Measurements from ENCODE around the gene MCM8. TPM values are rescaled to one million over a fixed set of nuclear protein-coding genes. Genes with fewer than 3 reads are reported as not detected.

The MCM8 gene
- polyA plus RNA-seq, 2 donors = 2.5 to 2.9 TPM

GRCh38 chr20:6045566-6045965 is 95.1 kb downstream of the MCM8 start:
- Histone ChIP-seq H3K36me3 (ENCODE audit: control insufficient read depth in 2 of 2, insufficient read depth in 2 of 2, low read length in 1 of 2) (peaks cover 0 to 20% of the 10 kb centered on the region in 2 donors), H3K27ac (ENCODE audit: low read depth in 2 of 2, low read length in 1 of 2) (no peak overlapping the region), H3K4me3 (ENCODE audit: low read depth in 1 of 2, low read length in 2 of 2) (no peak overlapping the region), H3K27me3 (ENCODE audit: control insufficient read depth in 1 of 2, insufficient read depth in 2 of 2, low read length in 2 of 2) (peaks cover 0 to 3% of the 10 kb centered on the region in 2 donors), H3K4me1 (ENCODE audit: control insufficient read depth in 2 of 2, insufficient read depth in 2 of 2, low read length in 1 of 2) (no peaks in the 10 kb centered on the region), H3K9me3 (ENCODE audit: control insufficient read depth in 2 of 2, insufficient read depth in 1 of 2, low read depth in 1 of 2, low read length in 1 of 2) (no peaks in the 10 kb centered on the region)

- Histone ChIP-seq H3K36me3 (ENCODE audit: control insufficient read depth in 2 of 2, insufficient read depth in 2 of 2, low read length in 1 of 2) (peaks cover 0 to 12% of the 10 kb centered on the region in 2 donors), H3K9me3 (ENCODE audit: control insufficient read depth in 2 of 2, insufficient read depth in 1 of 2, low read depth in 1 of 2, low read length in 1 of 2) (no peaks in the 10 kb centered on the region), H3K27me3 (ENCODE audit: control insufficient read depth in 1 of 2, insufficient read depth in 2 of 2, low read length in 2 of 2) (peaks cover 0 to 10% of the 10 kb centered on the region in 2 donors), H3K4me3 (ENCODE audit: low read depth in 1 of 2, low read length in 2 of 2) (no peak overlapping the region), H3K27ac (ENCODE audit: low read depth in 2 of 2, low read length in 1 of 2) (no peak overlapping the region), H3K4me1 (ENCODE audit: control insufficient read depth in 2 of 2, insufficient read depth in 2 of 2, low read length in 1 of 2) (no peaks in the 10 kb centered on the region)
- WGBS, 2 donors = 54 to 58% methylated on average over 1 of the region's 1 CpG
Observed at GRCh38 chr20:6046432-6046831, 96.0 kb downstream of the MCM8 start.

GRCh38 chr20:6048391-6048790 is 97.9 kb downstream of the MCM8 start:
- Histone ChIP-seq H3K9me3 (ENCODE audit: control insufficient read depth in 2 of 2, insufficient read depth in 1 of 2, low read depth in 1 of 2, low read length in 1 of 2) (no peaks in the 10 kb centered on the region), H3K27me3 (ENCODE audit: control insufficient read depth in 1 of 2, insufficient read depth in 2 of 2, low read length in 2 of 2) (peaks cover 0 to 10% of the 10 kb centered on the region in 2 donors), H3K4me3 (ENCODE audit: low read depth in 1 of 2, low read length in 2 of 2) (no peak overlapping the region), H3K36me3 (ENCODE audit: control insufficient read depth in 2 of 2, insufficient read depth in 2 of 2, low read length in 1 of 2) (peaks cover 0 to 2% of the 10 kb centered on the region in 2 donors), H3K27ac (ENCODE audit: low read depth in 2 of 2, low read length in 1 of 2) (no peak overlapping the region), H3K4me1 (ENCODE audit: control insufficient read depth in 2 of 2, insufficient read depth in 2 of 2, low read length in 1 of 2) (peaks cover 4 to 11% of the 10 kb centered on the region in 2 donors)
- 84 to 87% methylated on average over 3 of the region's 3 CpGs for WGBS, 2 donors

Other genes with a start within 250 kb of the MCM8 start
- 1 to 10 TPM; 3.4 to 4.9 TPM for gene SHLD1, start 200.3 kb upstream of the MCM8 start, polyA plus RNA-seq
- under 1 TPM; 0.08 TPM for gene CHGB, start 39.1 kb upstream of the MCM8 start, polyA plus RNA-seq
- 10 to 100 TPM in 1 of 2 donors, 1 to 10 TPM in 1; 6.6 to 10.7 TPM for gene TRMT6, start 119 bp upstream of the MCM8 start, polyA plus RNA-seq
- 10 to 100 TPM; 22.4 to 30.4 TPM for gene CRLS1, start 55.5 kb downstream of the MCM8 start, polyA plus RNA-seq
- under 1 TPM in 1 of 2 donors, not detected in 1; 0.02 TPM for gene LRRN4, start 103.4 kb downstream of the MCM8 start, polyA plus RNA-seq
- 10 to 100 TPM; 10.9 to 14.0 TPM for gene FERMT1, start 172.4 kb downstream of the MCM8 start, polyA plus RNA-seq

Measured in esophagus (tissue), 2 donors.